Testis (tissue), 2 donors: ENCODE results near the gene GTF2A1.

Experiments used
- CTCF ChIP-seq, 3 experiments: fragments of 450-650 bp in 2 of 3; fragments of 200-600 bp in 1 of 3; sonication (generic) in 1 of 3; IDR thresholded peaks; one replicate each; pipeline ENCODE4 v1.5.1; 2016 to 2019; ENCODE audit warnings: antibody characterized with exemption in 3 of 3, mild to moderate bottlenecking in 2 of 3, moderate library complexity in 1 of 3
- POLR2A ChIP-seq: fragments of 450-650 bp; IDR thresholded peaks from one replicate; pipeline ENCODE4 v1.6.1; 2017; ENCODE audit warnings: antibody characterized with exemption, mild to moderate bottlenecking, moderate library complexity

DNA sequence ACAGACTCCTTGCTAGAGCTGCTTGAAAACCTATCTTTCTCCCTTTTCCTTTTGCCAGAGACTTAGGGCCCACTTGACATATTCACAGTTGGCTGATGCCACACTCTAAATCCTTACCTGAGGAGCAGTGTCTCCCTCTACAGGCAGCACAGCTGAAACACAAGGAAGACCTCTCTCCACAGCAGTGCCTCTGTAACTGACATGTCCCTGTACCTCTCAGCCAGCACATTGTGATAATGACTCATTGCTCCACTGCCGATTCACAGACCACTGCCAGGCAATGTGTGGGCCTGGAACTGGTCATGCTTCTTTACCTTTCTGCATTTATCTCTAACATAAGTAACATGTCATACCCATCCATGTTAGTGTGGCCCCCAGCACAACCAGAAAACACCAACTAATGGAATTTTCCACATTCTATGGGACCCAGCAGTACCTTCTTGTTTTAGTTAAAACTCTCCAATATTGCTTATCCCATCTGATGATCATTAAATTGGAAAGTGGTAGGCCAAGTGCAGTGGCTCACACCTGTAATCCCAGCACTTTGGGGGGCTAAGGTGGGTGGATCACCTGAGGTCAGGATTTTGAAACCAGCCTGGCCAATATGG, 56.5 kb downstream of the GTF2A1 start:
- TF ChIP-seq CTCF (IDR thresholded peaks at IDR 0.05) (peak in 2 of 3 experiments; percentile 34 to 35), POLR2A (no peak)
